Keratinocyte (primary cell): ENCODE data around the gene GMEB2.

Source experiments
- CTCF ChIP-seq, 3 experiments: IDR thresholded peaks in 1 of 3; conservative IDR thresholded peaks in 1 of 3; optimal IDR thresholded peaks in 1 of 3; 2 replicates in 2 of 3; 3 replicates in 1 of 3; pipeline versions ENCODE3 to v1.5.1; 2011; ENCODE audit warnings: low read length in 3 of 3, mild to moderate bottlenecking in 3 of 3, moderate library complexity in 2 of 3, control low read depth in 1 of 3, inconsistent platforms in 1 of 3; ENCODE audit not compliant: insufficient read depth in 2 of 3; ENCODE audit errors: extremely low read depth in 1 of 3
- EZH2 ChIP-seq: IDR thresholded peaks from one replicate; pipeline ENCODE4 v1.6.1; 2012; ENCODE audit warnings: inconsistent platforms, mild to moderate bottlenecking, low read length, moderate library complexity

GRCh38 chr20:63591147-63591533 lies 35.8 kb downstream of the GMEB2 start:
- TF ChIP-seq CTCF (optimal IDR thresholded peaks at IDR 0.05 in 1 of 3, IDR thresholded peaks at IDR 0.05 in 1 of 3, conservative IDR thresholded peaks at IDR 0.05 in 1 of 3; ENCODE audit: extremely low read depth in 1 of 3, insufficient read depth in 2 of 3, low read length in 3 of 3) (no peak), EZH2 (no peak)
